SK-N-SH (cell line): ENCODE data around the gene RPS6KA2.

Experiments used
- GABPA ChIP-seq: IDR thresholded peaks from 2 replicates; pipeline ENCODE4 v1.4.0; 2012; ENCODE audit warnings: low read depth, mild to moderate bottlenecking
- NRF1 ChIP-seq: IDR thresholded peaks from 2 replicates; pipeline ENCODE4 v1.6.1; 2012; ENCODE audit warnings: low read depth, mild to moderate bottlenecking, low read length
- RFX5 ChIP-seq: IDR thresholded peaks from 2 replicates; pipeline ENCODE4 v1.6.1; 2012; ENCODE audit warnings: mild to moderate bottlenecking, improper control_type of control experiment, low read length
- SIN3A ChIP-seq: IDR thresholded peaks from 2 replicates; pipeline ENCODE4 v1.6.1; 2012; ENCODE audit warnings: low read depth, mild to moderate bottlenecking, low read length, moderate library complexity, borderline replicate concordance
- TF ChIP-seq, protein P1 (sequence below): fragments of 150-350 bp; IDR thresholded peaks from 2 replicates; pipeline ENCODE4 v1.6.1; 2016; ENCODE audit warnings: mild to moderate bottlenecking, low read depth, low read length
- TF ChIP-seq, protein P2 (sequence below): fragments of 200-600 bp; sonication (generic); IDR thresholded peaks from 2 replicates; pipeline ENCODE4 v1.6.1; 2017; ENCODE audit warnings: antibody characterized with exemption, mild to moderate bottlenecking, moderate library complexity

DNA sequence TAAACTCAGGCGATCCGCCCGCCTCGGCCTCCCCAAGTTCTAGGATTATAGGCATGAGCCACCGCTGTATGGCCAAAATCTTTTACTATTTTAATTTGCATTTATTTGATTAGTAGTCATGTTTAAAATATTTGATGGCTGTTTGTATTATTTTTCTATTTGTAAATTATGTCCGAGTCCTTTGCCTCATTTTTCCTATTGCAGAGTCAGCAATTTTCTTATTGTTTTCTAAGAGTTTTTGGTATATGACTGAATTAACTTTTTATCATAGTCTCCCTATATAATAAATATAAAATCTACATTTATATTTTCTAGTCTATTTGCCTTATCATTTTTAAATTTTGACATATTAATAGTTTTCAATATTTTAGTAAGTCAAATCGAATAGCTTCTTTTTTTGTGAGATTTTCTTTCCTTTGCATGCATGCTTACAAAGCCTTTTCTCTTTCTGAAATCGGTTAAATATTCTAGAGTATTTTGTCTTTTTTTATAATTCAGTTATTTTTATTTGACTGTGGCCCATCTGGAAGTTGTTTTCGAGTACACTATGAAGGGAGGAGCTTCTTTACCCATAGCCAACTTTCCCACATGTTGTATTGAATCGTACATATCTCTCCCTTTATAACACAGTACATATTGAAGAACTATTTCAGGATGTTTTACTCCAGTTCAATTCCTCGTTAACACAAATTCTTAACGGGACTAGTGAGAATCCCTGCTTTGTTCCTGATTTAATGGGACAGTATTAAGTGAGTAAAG, 34.5 kb upstream of the RPS6KA2 start:
- TF ChIP-seq GABPA: no peak
- TF ChIP-seq NRF1: no peak
- TF ChIP-seq, protein P1, sequence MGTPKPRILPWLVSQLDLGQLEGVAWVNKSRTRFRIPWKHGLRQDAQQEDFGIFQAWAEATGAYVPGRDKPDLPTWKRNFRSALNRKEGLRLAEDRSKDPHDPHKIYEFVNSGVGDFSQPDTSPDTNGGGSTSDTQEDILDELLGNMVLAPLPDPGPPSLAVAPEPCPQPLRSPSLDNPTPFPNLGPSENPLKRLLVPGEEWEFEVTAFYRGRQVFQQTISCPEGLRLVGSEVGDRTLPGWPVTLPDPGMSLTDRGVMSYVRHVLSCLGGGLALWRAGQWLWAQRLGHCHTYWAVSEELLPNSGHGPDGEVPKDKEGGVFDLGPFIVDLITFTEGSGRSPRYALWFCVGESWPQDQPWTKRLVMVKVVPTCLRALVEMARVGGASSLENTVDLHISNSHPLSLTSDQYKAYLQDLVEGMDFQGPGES: no peak
- TF ChIP-seq RFX5: no peak
- TF ChIP-seq, protein P2, sequence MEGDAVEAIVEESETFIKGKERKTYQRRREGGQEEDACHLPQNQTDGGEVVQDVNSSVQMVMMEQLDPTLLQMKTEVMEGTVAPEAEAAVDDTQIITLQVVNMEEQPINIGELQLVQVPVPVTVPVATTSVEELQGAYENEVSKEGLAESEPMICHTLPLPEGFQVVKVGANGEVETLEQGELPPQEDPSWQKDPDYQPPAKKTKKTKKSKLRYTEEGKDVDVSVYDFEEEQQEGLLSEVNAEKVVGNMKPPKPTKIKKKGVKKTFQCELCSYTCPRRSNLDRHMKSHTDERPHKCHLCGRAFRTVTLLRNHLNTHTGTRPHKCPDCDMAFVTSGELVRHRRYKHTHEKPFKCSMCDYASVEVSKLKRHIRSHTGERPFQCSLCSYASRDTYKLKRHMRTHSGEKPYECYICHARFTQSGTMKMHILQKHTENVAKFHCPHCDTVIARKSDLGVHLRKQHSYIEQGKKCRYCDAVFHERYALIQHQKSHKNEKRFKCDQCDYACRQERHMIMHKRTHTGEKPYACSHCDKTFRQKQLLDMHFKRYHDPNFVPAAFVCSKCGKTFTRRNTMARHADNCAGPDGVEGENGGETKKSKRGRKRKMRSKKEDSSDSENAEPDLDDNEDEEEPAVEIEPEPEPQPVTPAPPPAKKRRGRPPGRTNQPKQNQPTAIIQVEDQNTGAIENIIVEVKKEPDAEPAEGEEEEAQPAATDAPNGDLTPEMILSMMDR: no peak
- no peak for TF ChIP-seq SIN3A
